Mesenteric fat pad (tissue), 1 donor: ENCODE results near the gene HAPLN1. TPM values are rescaled to one million over a fixed set of nuclear protein-coding genes. Genes with fewer than 3 reads are reported as not detected.

Source experiments
- DNase-seq: peaks from one replicate; pipeline ENCODE4 v3.0.0-alpha.2; 2020; ENCODE audit warnings: low spot score
- total RNA-seq: library from RNA; stranded (reverse); fragmentation: NEBNext Ultra II Directional; extraction: Animal tissue kit (Norgen Biotek cat#: 25700); gene quantifications from one replicate; pipeline ENCODE4 v1.2.1, GENCODE V29; 2021
- donor health status: DM: yes; HTN: yes; CAD: no.

The HAPLN1 gene
- total RNA-seq, 1 donor from 2014 or later = not detected

DNA sequence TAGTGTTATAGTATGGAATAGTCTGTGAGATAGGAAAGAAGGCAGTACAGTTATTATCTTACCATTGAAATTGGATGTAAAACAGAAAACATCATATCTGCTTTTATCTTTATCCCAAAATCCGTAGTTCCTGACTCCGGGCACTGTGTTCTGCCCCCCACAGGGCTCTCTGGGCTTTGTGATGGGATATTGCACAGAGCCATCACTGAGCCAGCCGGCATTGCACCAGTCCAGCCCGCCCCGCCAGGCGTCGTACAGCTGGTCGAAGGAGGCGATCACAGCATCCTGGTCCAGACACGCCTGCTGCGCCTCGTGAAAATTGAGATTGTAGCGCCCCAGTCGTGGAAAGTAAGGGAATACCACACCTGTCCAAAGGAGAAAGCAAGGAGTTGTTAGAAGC lies 76.4 kb downstream of the HAPLN1 start:
- DNase-seq = no peak

DNA sequence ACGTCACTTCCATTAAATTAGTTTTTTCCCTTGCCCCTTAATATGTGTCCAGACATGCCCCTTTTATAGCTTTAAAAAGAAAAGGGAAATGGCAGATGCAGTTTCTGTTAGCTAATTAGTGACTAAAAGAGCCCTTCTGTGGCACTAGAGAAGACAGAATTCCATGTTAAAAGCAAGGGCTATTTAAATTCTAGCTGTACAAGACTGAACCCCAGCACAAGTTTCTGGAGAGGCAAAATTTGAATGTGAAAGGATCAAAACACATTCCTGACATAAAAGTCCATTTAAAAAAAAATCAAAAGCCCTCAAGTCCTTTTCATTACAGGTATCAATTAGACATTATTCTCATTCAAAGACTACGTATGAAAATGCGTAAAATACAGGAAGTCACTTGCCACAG lies 78.7 kb downstream of the HAPLN1 start:
- DNase-seq = no peak

DNA sequence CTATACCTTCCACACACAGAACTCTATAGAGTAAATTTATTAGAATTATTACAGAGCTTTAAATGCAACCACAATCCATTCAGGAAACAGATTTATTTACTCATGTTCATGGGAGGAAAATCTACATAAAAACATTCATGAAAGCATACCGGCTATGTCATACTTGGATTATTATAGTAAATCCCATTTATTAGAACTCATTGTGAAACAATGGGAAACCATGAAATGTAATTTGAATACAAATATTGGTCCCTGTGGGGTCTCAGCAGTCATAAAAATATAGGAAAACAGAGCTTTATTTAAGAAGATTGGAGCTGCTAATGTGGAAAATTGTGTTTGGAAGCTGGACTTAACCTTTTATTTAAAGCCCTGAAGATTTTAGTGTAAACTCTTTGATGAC lies 80.7 kb downstream of the HAPLN1 start:
- DNase-seq = no peak

DNA sequence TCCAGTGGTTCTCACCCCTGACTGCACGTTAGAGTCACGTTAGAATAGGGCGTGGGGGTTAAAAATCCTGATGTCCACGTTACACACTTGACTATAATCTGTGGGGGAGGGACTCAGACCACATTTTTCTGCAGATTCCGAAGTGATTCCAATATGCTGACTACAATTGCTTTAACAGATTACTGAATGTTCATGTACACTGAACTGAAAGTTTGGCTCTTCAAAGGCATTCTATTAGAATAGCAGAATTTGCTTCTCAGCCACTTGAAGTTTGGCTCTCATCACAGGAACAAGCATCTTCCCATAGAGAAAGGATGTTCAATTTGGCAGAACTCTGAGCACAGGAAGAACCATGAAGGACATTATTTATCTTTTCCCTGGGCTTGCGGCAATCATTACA lies 84.5 kb downstream of the HAPLN1 start:
- no peak for DNase-seq

DNA sequence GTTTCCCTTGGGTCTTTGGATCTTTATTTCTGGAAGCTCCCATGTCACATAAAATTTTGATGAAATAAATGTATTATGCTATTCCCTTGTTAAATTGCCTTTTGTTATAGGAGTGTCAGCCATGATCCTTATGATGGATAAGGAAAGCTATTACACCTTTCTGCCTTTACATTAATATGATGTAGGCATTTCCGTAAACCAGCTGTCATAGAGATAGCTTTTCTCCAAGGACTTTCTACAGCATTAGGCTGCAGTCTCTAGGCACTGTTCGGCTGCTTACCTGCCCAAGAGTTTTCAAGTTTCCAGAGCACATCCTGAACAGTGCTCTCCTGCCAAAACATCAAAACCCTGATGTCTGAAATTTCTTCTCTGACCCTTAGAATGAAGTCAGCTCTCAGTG lies 87.4 kb downstream of the HAPLN1 start:
- DNase-seq = no peak

DNA sequence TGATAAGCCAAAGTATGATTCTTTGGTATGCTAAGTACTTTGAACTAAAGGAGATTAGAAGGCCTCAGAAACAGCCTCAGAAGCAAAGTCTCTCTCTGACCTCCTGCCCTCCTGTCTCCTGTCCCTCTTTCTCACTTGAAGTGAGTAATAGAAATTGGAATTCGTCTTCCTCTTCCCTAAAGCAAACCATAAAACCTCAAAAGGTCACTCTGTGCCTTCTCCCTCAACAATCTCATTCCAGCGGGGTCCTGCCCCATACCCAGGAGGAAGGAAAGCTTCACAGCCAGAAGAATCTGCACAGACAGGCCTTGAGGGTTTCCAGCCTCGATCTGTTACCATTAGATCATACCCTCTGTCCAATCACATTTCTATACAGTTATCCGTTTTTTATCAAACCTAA lies 87.8 kb downstream of the HAPLN1 start:
- DNase-seq = no peak

DNA sequence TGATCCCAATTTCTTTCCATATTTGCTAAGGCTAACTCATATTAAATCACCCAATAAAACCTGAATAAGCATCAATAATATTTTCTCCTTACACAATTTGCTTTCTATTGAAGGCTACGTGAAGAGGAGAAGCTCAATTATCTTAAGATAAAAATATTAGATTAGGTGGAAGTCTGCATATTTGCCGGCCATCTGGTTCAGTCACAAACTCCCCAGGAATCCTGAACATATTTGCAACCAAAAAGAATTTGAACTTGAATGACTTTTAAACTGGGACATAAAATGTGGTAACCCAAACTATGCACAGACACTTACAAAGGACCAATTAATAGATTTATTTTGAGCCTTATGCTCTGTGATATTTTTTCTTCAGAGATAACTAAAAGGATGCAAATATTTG lies 92.3 kb downstream of the HAPLN1 start:
- no peak for DNase-seq

DNA sequence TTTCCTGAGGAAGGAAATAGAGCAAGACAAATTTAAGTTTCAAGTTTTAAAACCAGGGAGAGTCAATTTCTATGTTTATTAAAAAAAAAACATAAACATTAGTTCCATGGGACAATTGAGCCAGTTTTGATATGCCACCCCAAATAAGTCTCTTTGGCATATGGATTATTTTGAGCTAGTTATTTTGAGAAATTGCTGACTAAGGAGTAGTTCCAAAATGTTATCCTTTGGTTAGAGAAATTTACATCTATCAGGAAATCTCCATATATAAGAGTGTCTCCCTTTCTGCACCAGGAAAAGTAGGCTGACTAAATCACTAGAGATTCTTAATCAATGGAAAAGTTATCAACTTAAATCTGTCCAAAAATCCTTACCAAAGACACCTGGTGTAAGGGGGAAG lies 105.8 kb downstream of the HAPLN1 start:
- DNase-seq = no peak

DNA sequence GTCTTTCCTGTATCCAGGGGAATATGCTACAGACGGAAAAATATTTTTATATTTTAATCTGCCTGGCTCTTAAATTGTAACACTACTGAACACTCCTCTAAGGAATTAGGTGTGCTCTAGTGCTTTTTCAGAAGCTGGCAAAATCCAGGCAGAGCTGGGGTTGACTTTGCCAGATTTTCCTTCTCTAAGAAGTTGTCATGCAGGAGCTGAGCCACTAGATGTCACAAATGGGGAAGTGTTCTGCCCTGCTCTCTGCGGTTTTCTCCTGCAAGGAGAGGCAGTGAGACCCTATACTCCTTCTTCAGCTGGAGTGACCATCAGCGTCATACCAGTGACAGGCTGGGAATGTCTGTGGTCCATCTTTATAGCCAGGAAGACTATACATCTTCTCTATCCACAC lies 112.5 kb downstream of the HAPLN1 start:
- DNase-seq = no peak

DNA sequence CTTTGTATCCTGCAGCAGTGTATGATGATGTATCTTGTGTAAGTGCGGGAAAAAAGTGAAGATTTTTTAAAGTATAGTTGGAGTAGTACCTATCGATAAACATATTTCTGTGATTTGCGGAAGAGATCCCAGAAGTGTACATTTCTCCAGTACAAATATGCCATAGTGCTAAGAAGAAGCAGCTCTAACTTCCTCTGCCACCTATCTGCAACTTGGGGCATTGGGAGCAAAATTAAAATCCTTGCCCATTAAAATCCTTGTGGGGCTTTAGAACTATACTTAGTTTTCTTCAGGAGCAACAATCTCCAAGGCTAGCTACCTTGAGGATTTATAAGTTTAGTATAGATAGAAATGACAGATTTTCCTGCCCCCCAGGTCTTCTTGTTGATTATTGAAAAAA lies 125.4 kb downstream of the HAPLN1 start:
- DNase-seq = no peak

DNA sequence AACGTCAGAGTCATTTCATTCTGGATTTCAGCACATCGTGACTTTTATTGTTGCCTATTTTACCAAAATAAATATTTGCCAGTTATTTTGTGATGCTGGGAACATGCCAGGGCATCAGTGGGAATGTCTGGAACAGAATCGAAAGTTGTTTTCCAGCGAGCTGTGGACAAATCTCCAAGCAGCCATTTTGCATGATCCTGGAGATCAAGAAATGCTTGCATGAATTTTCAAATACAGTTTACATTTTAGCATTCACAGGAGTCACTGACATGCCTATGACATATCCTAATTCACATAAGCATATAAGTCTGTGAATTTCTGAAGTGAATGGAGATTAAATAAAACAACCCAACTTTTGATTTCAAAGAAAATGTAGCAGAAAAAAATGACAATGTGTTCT lies 129.7 kb downstream of the HAPLN1 start:
- DNase-seq = no peak

DNA sequence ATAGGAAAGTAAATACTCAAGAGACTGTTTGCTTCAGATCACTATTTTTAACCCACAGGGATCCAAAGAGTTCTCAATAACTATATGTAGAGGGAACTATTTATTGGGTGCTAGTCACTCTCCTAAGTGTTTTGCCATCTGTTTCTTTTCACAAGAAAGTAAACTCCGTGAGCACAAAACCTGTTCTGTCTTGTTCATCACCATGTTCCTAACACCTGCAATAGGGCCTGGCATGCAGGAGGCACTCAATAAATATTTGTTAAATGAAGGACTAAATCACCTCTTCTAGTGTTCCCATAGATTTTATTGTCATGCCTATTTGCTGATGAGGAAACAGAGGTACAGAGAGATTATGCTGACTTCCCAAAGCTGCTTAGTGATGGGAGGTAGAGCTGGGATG lies 130.9 kb downstream of the HAPLN1 start:
- DNase-seq = no peak

Other genes starting within 250 kb of the HAPLN1 start
- 224 TPM for gene VCAN, start 249.1 kb downstream of the HAPLN1 start, total RNA-seq